Left lung (tissue), 10 donors: Measurements from ENCODE around the gene PARP16. TPM values are rescaled to one million over a fixed set of nuclear protein-coding genes. Genes with fewer than 3 reads are reported as not detected.

Experiments used
- ATAC-seq: fragments of 200-7000 bp; cut with Tn5 transposase; one replicate; pipeline ENCODE4 v1.9.1; 2020; ENCODE audit warnings: moderate library complexity
- DNase-seq, 4 donors: peaks; one replicate each; pipeline ENCODE4 v3.0.0-alpha.2; 2013 to 2020
- H3K27ac ChIP-seq, 2 donors: fragments of 200-600 bp; sonication (generic) in 1 of 2; one replicate each; pipeline versions ENCODE4 v1.5.0 to v1.8.0; 2020 to 2021
- H3K27me3 ChIP-seq, 2 donors: fragments of 200-600 bp; sonication (generic) in 1 of 2; one replicate each; pipeline versions ENCODE4 v1.5.0 to v1.8.0; 2020 to 2021
- H3K36me3 ChIP-seq, 2 donors: fragments of 200-600 bp; sonication (generic) in 1 of 2; one replicate each; pipeline versions ENCODE4 v1.5.0 to v1.8.0; 2020 to 2021
- H3K4me1 ChIP-seq, 2 donors: fragments of 200-600 bp; one replicate each; pipeline ENCODE4 v1.8.0; 2021
- H3K4me3 ChIP-seq, 2 donors: fragments of 200-600 bp; sonication (generic) in 1 of 2; one replicate each; pipeline versions ENCODE4 v1.5.0 to v1.8.0; 2020 to 2021; ENCODE audit warnings: mild to moderate bottlenecking in 1 of 2
- H3K9me3 ChIP-seq, 2 donors: fragments of 200-600 bp; sonication (generic) in 1 of 2; one replicate each; pipeline versions ENCODE4 v1.5.0 to v1.8.0; 2020 to 2021
- CTCF ChIP-seq, 2 donors: fragments of 200-600 bp; sonication (generic) in 1 of 2; IDR thresholded peaks; one replicate each; pipeline versions ENCODE4 v1.5.0 to v1.8.0; 2021; ENCODE audit warnings: antibody characterized with exemption in 2 of 2
- intact Hi-C, 2 donors: fragments of 100-400 bp; cut with DNase I; formaldehyde crosslinking; loops; one replicate each; pipeline versions ENCODE4 v1.11.2 to v1.14.2; 2022
- polyA plus RNA-seq, 6 donors: library from polyadenylated mRNA; unstranded; fragments of 120-200 nt; gene quantifications; one replicate each; pipeline ENCODE4 v1.2.1, GENCODE V29; 2013; ENCODE audit not compliant: insufficient read length in 6 of 6
- total RNA-seq, 2 donors: library from RNA; stranded (reverse); fragmentation: NEBNext Ultra II Directional; extraction: Animal tissue kit (Norgen Biotek cat#: 25700); gene quantifications; one replicate each; pipeline ENCODE4 v1.2.1, GENCODE V29; 2021
- donor health status: DM: no; HTN: yes; CAD: no.
- donor health status: DM: no; HTN: no; CAD: no.

Gene PARP16
- total and polyA plus RNA-seq, 8 donors, result 8.0 to 22.2 (median 20.1) TPM

- intact Hi-C loops, result no loop called here
- no peaks in the 10 kb centered on the region for H3K27me3 ChIP-seq
- ATAC-seq (no peak), DNase-seq (no peak)
- TF ChIP-seq CTCF (IDR thresholded peaks at IDR 0.05), result no peak
- peaks cover 0 to 9% of the 10 kb centered on the region in 2 donors for H3K4me1 ChIP-seq
- no peaks in the 10 kb centered on the region for H3K9me3 ChIP-seq
- H3K36me3 ChIP-seq, result no peaks in the 10 kb centered on the region
- H3K4me3 ChIP-seq, result no peak overlapping the region
- no peak overlapping the region for H3K27ac ChIP-seq
Measured at GRCh38 chr15:65214010-65214409, 72.7 kb downstream of the PARP16 start.

- DNase-seq (no peak), ATAC-seq (no peak)
- intact Hi-C loops, result no loop called here
- peaks cover 0 to 9% of the 10 kb centered on the region in 2 donors for H3K4me1 ChIP-seq
- H3K27me3 ChIP-seq, result no peaks in the 10 kb centered on the region
- TF ChIP-seq CTCF (IDR thresholded peaks at IDR 0.05), result no peak
- H3K4me3 ChIP-seq, result no peak overlapping the region
- H3K9me3 ChIP-seq, result no peaks in the 10 kb centered on the region
- no peak overlapping the region for H3K27ac ChIP-seq
- no peaks in the 10 kb centered on the region for H3K36me3 ChIP-seq
Measured at GRCh38 chr15:65213241-65213640, 73.4 kb downstream of the PARP16 start.

- Histone ChIP-seq H3K4me1 (peaks cover 0 to 9% of the 10 kb centered on the region in 2 donors), H3K27me3 (no peaks in the 10 kb centered on the region), H3K27ac (no peak overlapping the region), H3K36me3 (no peaks in the 10 kb centered on the region), H3K9me3 (no peaks in the 10 kb centered on the region), H3K4me3 (no peak overlapping the region)
- intact Hi-C loops, result no loop called here
- peak; percentile 6 for ATAC-seq
- TF ChIP-seq CTCF (IDR thresholded peaks at IDR 0.05), result peak in 1 of 2 donors; percentile 27
- DNase-seq, result no peak
Measured at GRCh38 chr15:65212097-65212496, 74.6 kb downstream of the PARP16 start.

GRCh38 chr15:65211482-65211982 lies 75.2 kb downstream of the PARP16 start:
- ATAC-seq (peak; percentile 85), DNase-seq (peak in 2 of 4 donors; percentile 78 to 91)
- intact Hi-C loops, result no loop called here
- no peaks in the 10 kb centered on the region for H3K27me3 ChIP-seq
- no peaks in the 10 kb centered on the region for H3K36me3 ChIP-seq
- H3K4me3 ChIP-seq, result no peak overlapping the region
- peaks cover 0 to 9% of the 10 kb centered on the region in 2 donors for H3K4me1 ChIP-seq
- TF ChIP-seq CTCF (IDR thresholded peaks at IDR 0.05), result no peak
- H3K27ac ChIP-seq, result no peak overlapping the region
- no peaks in the 10 kb centered on the region for H3K9me3 ChIP-seq

GRCh38 chr15:65210770-65211481 lies 75.8 kb downstream of the PARP16 start, which contains the start of gene CILP:
CILP (minus strand) TSS chr15:65211473; CDS start chr15:65209755, 1,718 bp downstream.
- no peak for TF ChIP-seq CTCF (IDR thresholded peaks at IDR 0.05)
- intact Hi-C loops, result no loop called here
- no peak within 1 kb of the TSS for H3K27ac ChIP-seq
- DNase-seq, result no peak
- H3K27me3 ChIP-seq, result no peaks in the 10 kb centered on the region
- H3K9me3 ChIP-seq, result no peaks in the 10 kb centered on the region
- H3K4me1 ChIP-seq, result peaks cover 0 to 9% of the 10 kb centered on the region in 2 donors
- H3K36me3 ChIP-seq, result no peaks in the 10 kb centered on the region
- no peak for ATAC-seq
- no peak within 1 kb of the TSS for H3K4me3 ChIP-seq
